WTC11 (cell line): Measurements from ENCODE around the gene ACBD6.

Source experiments
- JUN ChIP-seq: sonication (generic); formaldehyde crosslinking; IDR thresholded peaks from 2 replicates; pipeline ENCODE4 v1.8.0; 2023; ENCODE audit warnings: mild to moderate bottlenecking, missing genetic modification reagents
- NR2C2 ChIP-seq: sonication (generic); formaldehyde crosslinking; IDR thresholded peaks from 2 replicates; pipeline ENCODE4 v1.8.0; 2022; ENCODE audit warnings: mild to moderate bottlenecking, missing genetic modification reagents
- STAT6 ChIP-seq: sonication (generic); formaldehyde crosslinking; conservative IDR thresholded peaks from 2 replicates; pipeline ENCODE4 v1.8.1; 2023; ENCODE audit warnings: mild to moderate bottlenecking, low read depth, missing genetic modification reagents, moderate library complexity
- ZNF232 ChIP-seq: sonication (generic); formaldehyde crosslinking; IDR thresholded peaks from 2 replicates; pipeline ENCODE4 v1.8.0; 2022; ENCODE audit warnings: mild to moderate bottlenecking, missing genetic modification reagents
- TF ChIP-seq, protein P1 (sequence below): sonication (generic); formaldehyde crosslinking; IDR thresholded peaks from 2 replicates; pipeline ENCODE4 v1.8.1; 2022; ENCODE audit warnings: low read depth, mild to moderate bottlenecking, moderate library complexity, missing genetic modification reagents, borderline replicate concordance
- TF ChIP-seq, protein P2 (sequence below): fragments of 200-600 bp; IDR thresholded peaks from 2 replicates; pipeline ENCODE4 v1.8.0; 2022; ENCODE audit warnings: antibody characterized with exemption
- TF ChIP-seq, protein P3 (sequence below): sonication (generic); formaldehyde crosslinking; IDR thresholded peaks from 2 replicates; pipeline ENCODE4 v1.8.1; 2022; ENCODE audit warnings: low read depth, missing genetic modification reagents, borderline replicate concordance
- TF ChIP-seq, protein P4 (sequence below): sonication (generic); formaldehyde crosslinking; conservative IDR thresholded peaks from 2 replicates; pipeline ENCODE4 v1.8.1; 2022; ENCODE audit warnings: mild to moderate bottlenecking, missing genetic modification reagents

- TF ChIP-seq, protein P1, sequence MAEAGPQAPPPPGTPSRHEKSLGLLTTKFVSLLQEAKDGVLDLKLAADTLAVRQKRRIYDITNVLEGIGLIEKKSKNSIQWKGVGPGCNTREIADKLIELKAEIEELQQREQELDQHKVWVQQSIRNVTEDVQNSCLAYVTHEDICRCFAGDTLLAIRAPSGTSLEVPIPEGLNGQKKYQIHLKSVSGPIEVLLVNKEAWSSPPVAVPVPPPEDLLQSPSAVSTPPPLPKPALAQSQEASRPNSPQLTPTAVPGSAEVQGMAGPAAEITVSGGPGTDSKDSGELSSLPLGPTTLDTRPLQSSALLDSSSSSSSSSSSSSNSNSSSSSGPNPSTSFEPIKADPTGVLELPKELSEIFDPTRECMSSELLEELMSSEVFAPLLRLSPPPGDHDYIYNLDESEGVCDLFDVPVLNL (CRISPR knock-in tag): no peak
- no peak for TF ChIP-seq NR2C2
- TF ChIP-seq, protein P2, sequence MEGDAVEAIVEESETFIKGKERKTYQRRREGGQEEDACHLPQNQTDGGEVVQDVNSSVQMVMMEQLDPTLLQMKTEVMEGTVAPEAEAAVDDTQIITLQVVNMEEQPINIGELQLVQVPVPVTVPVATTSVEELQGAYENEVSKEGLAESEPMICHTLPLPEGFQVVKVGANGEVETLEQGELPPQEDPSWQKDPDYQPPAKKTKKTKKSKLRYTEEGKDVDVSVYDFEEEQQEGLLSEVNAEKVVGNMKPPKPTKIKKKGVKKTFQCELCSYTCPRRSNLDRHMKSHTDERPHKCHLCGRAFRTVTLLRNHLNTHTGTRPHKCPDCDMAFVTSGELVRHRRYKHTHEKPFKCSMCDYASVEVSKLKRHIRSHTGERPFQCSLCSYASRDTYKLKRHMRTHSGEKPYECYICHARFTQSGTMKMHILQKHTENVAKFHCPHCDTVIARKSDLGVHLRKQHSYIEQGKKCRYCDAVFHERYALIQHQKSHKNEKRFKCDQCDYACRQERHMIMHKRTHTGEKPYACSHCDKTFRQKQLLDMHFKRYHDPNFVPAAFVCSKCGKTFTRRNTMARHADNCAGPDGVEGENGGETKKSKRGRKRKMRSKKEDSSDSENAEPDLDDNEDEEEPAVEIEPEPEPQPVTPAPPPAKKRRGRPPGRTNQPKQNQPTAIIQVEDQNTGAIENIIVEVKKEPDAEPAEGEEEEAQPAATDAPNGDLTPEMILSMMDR: no peak
- TF ChIP-seq, protein P3, sequence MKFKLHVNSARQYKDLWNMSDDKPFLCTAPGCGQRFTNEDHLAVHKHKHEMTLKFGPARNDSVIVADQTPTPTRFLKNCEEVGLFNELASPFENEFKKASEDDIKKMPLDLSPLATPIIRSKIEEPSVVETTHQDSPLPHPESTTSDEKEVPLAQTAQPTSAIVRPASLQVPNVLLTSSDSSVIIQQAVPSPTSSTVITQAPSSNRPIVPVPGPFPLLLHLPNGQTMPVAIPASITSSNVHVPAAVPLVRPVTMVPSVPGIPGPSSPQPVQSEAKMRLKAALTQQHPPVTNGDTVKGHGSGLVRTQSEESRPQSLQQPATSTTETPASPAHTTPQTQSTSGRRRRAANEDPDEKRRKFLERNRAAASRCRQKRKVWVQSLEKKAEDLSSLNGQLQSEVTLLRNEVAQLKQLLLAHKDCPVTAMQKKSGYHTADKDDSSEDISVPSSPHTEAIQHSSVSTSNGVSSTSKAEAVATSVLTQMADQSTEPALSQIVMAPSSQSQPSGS (CRISPR knock-in tag): no peak
- TF ChIP-seq, protein P4, sequence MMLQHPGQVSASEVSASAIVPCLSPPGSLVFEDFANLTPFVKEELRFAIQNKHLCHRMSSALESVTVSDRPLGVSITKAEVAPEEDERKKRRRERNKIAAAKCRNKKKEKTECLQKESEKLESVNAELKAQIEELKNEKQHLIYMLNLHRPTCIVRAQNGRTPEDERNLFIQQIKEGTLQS: no peak
- TF ChIP-seq ZNF232 (CRISPR knock-in tag): no peak
- TF ChIP-seq STAT6 (CRISPR knock-in tag): no peak
- no peak for TF ChIP-seq JUN
Observed at GRCh38 chr1:180456191-180456590, 46.2 kb downstream of the ACBD6 start.
